ENCODE measurements around the gene LOXL3.

LOXL3 gene

GRCh38 chr2:74551530-74551929 lies 2.2 kb downstream of the LOXL3 start:
- intact Hi-C loops (cut with micrococcal nuclease): no loop called here
- Mint-ChIP-seq H3K9me3 (no peaks in the 10 kb centered on the region), H3K4me3 (no peak overlapping the region), H3K36me3 (ENCODE audit: low read depth) (peaks cover 60% of the 10 kb centered on the region), H3K27me3 (no peaks in the 10 kb centered on the region), H3K27ac (peak overlapping the region; percentile 16), H3K4me1 (ENCODE audit: low read depth) (peaks cover 60% of the 10 kb centered on the region)

GRCh38 chr2:74550231-74550630 lies 3.5 kb downstream of the LOXL3 start:
- peaks cover 52% of the 10 kb centered on the region for H3K4me1 Mint-ChIP-seq (ENCODE audit: low read depth)
- H3K27me3 Mint-ChIP-seq: no peaks in the 10 kb centered on the region
- H3K4me3 Mint-ChIP-seq: peak overlapping the region; percentile 84
- no peak overlapping the region for H3K27ac Mint-ChIP-seq
- no peaks in the 10 kb centered on the region for H3K9me3 Mint-ChIP-seq
- H3K36me3 Mint-ChIP-seq (ENCODE audit: low read depth): peaks cover 47% of the 10 kb centered on the region
- intact Hi-C loops (cut with micrococcal nuclease): no loop called here

- Mint-ChIP-seq H3K4me3 (peak overlapping the region; percentile 84), H3K27ac (peak overlapping the region; percentile 79), H3K9me3 (no peaks in the 10 kb centered on the region), H3K36me3 (ENCODE audit: low read depth) (peaks cover 38% of the 10 kb centered on the region), H3K4me1 (ENCODE audit: low read depth) (peaks cover 52% of the 10 kb centered on the region), H3K27me3 (no peaks in the 10 kb centered on the region)
- intact Hi-C loops (cut with micrococcal nuclease): loop anchor here (2.0 kb wide), 1 partner anchor 38 kb away; no protein-coding TSS in a partner anchor
These were observed 4.6 kb downstream of the LOXL3 start for GRCh38 chr2:74548900-74549826.

GRCh38 chr2:74548285-74548899 lies 5.3 kb downstream of the LOXL3 start:
- peak overlapping the region; percentile 79 for H3K27ac Mint-ChIP-seq
- peaks cover 38% of the 10 kb centered on the region for H3K36me3 Mint-ChIP-seq (ENCODE audit: low read depth)
- peak overlapping the region; percentile 84 for H3K4me3 Mint-ChIP-seq
- intact Hi-C loops (cut with micrococcal nuclease): loop anchor here (2.0 kb wide), 1 partner anchor 38 kb away; no protein-coding TSS in a partner anchor
- H3K27me3 Mint-ChIP-seq: no peaks in the 10 kb centered on the region
- peaks cover 47% of the 10 kb centered on the region for H3K4me1 Mint-ChIP-seq (ENCODE audit: low read depth)
- no peaks in the 10 kb centered on the region for H3K9me3 Mint-ChIP-seq

GRCh38 chr2:74546004-74546403 lies 7.7 kb downstream of the LOXL3 start:
- no peaks in the 10 kb centered on the region for H3K27me3 Mint-ChIP-seq
- H3K4me3 Mint-ChIP-seq: no peak overlapping the region
- intact Hi-C loops (cut with micrococcal nuclease): no loop called here
- peaks cover 26% of the 10 kb centered on the region for H3K4me1 Mint-ChIP-seq (ENCODE audit: low read depth)
- H3K27ac Mint-ChIP-seq: no peak overlapping the region
- peaks cover 31% of the 10 kb centered on the region for H3K36me3 Mint-ChIP-seq (ENCODE audit: low read depth)
- no peaks in the 10 kb centered on the region for H3K9me3 Mint-ChIP-seq

GRCh38 chr2:74544634-74545033 lies 9.1 kb downstream of the LOXL3 start:
- Mint-ChIP-seq H3K36me3 (ENCODE audit: low read depth) (peaks cover 17% of the 10 kb centered on the region), H3K4me3 (no peak overlapping the region), H3K4me1 (ENCODE audit: low read depth) (peaks cover 13% of the 10 kb centered on the region), H3K27me3 (no peaks in the 10 kb centered on the region), H3K27ac (no peak overlapping the region), H3K9me3 (no peaks in the 10 kb centered on the region)
- intact Hi-C loops (cut with micrococcal nuclease): no loop called here

GRCh38 chr2:74542978-74543377 lies 10.8 kb downstream of the LOXL3 start:
- H3K27me3 Mint-ChIP-seq: peaks cover 2% of the 10 kb centered on the region
- H3K4me1 Mint-ChIP-seq (ENCODE audit: low read depth): peaks cover 9% of the 10 kb centered on the region
- no peak overlapping the region for H3K4me3 Mint-ChIP-seq
- peaks cover 11% of the 10 kb centered on the region for H3K36me3 Mint-ChIP-seq (ENCODE audit: low read depth)
- H3K9me3 Mint-ChIP-seq: no peaks in the 10 kb centered on the region
- no peak overlapping the region for H3K27ac Mint-ChIP-seq
- intact Hi-C loops (cut with micrococcal nuclease): no loop called here

- H3K4me1 Mint-ChIP-seq (ENCODE audit: low read depth): peaks cover 9% of the 10 kb centered on the region
- H3K27me3 Mint-ChIP-seq: peaks cover 2% of the 10 kb centered on the region
- no peaks in the 10 kb centered on the region for H3K9me3 Mint-ChIP-seq
- no peak overlapping the region for H3K27ac Mint-ChIP-seq
- H3K36me3 Mint-ChIP-seq (ENCODE audit: low read depth): peaks cover 18% of the 10 kb centered on the region
- intact Hi-C loops (cut with micrococcal nuclease): no loop called here
- H3K4me3 Mint-ChIP-seq: no peak overlapping the region
These were observed 13.5 kb downstream of the LOXL3 start for GRCh38 chr2:74540291-74540690.

- H3K4me3 Mint-ChIP-seq: no peak overlapping the region
- H3K27me3 Mint-ChIP-seq: peaks cover 2% of the 10 kb centered on the region
- intact Hi-C loops (cut with micrococcal nuclease): no loop called here
- H3K36me3 Mint-ChIP-seq (ENCODE audit: low read depth): peaks cover 29% of the 10 kb centered on the region
- no peak overlapping the region for H3K27ac Mint-ChIP-seq
- H3K4me1 Mint-ChIP-seq (ENCODE audit: low read depth): peaks cover 9% of the 10 kb centered on the region
- no peaks in the 10 kb centered on the region for H3K9me3 Mint-ChIP-seq
These were observed 14.8 kb downstream of the LOXL3 start for GRCh38 chr2:74538881-74539339.

- Mint-ChIP-seq H3K36me3 (ENCODE audit: low read depth) (peaks cover 40% of the 10 kb centered on the region), H3K27ac (no peak overlapping the region), H3K4me1 (ENCODE audit: low read depth) (peaks cover 11% of the 10 kb centered on the region), H3K27me3 (peaks cover 2% of the 10 kb centered on the region), H3K4me3 (no peak overlapping the region), H3K9me3 (no peaks in the 10 kb centered on the region)
- intact Hi-C loops (cut with micrococcal nuclease): no loop called here
These were observed 16.6 kb downstream of the LOXL3 start for GRCh38 chr2:74537140-74537539.

GRCh38 chr2:74536166-74536950 lies 17.4 kb downstream of the LOXL3 start:
- H3K9me3 Mint-ChIP-seq: no peaks in the 10 kb centered on the region
- intact Hi-C loops (cut with micrococcal nuclease): no loop called here
- H3K27me3 Mint-ChIP-seq: peaks cover 2% of the 10 kb centered on the region
- no peak overlapping the region for H3K27ac Mint-ChIP-seq
- H3K36me3 Mint-ChIP-seq (ENCODE audit: low read depth): peaks cover 43% of the 10 kb centered on the region
- no peak overlapping the region for H3K4me3 Mint-ChIP-seq
- H3K4me1 Mint-ChIP-seq (ENCODE audit: low read depth): peaks cover 19% of the 10 kb centered on the region

GRCh38 chr2:74535440-74535965 lies 18.2 kb downstream of the LOXL3 start:
- Mint-ChIP-seq H3K27ac (no peak overlapping the region), H3K4me3 (no peak overlapping the region), H3K4me1 (ENCODE audit: low read depth) (peaks cover 27% of the 10 kb centered on the region), H3K9me3 (no peaks in the 10 kb centered on the region), H3K27me3 (peaks cover 2% of the 10 kb centered on the region), H3K36me3 (ENCODE audit: low read depth) (peaks cover 50% of the 10 kb centered on the region)
- intact Hi-C loops (cut with micrococcal nuclease): no loop called here

GRCh38 chr2:74534411-74534810 lies 19.3 kb downstream of the LOXL3 start:
- Mint-ChIP-seq H3K9me3 (no peaks in the 10 kb centered on the region), H3K27ac (no peak overlapping the region), H3K4me1 (ENCODE audit: low read depth) (peaks cover 24% of the 10 kb centered on the region), H3K27me3 (peaks cover 2% of the 10 kb centered on the region), H3K4me3 (no peak overlapping the region), H3K36me3 (ENCODE audit: low read depth) (peaks cover 50% of the 10 kb centered on the region)
- intact Hi-C loops (cut with micrococcal nuclease): loop anchor here (5.0 kb wide), 3 partner anchors 37 to 282 kb away; partner anchors contain the start of gene LBX2
